Brain pericyte (primary cell): ENCODE data around the gene CDX1.

ENCODE experiments used
- DNase-seq: peaks from one replicate; pipeline ENCODE4 v3.0.0-alpha.2; 2012; ENCODE audit warnings: low read depth, low spot score

Gene CDX1

DNA sequence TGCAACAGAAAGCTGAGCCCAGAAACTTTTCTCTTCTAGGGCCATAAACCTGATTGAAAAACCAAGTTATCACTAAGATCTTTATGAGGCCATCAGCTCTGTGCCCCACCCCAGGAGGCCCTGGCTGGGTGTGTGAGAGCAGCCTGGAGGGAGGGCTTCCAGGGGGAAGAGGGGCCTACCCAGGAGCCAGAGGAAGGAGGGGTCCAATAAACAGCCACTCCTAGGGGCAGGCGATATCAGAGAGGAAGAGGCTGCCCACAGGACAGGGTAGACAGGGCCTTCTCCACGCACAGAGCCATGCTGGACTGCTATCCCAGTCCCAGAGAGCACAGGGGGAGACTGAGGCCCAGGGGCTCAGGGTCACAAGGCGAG lies 4.5 kb upstream of the CDX1 start:
- DNase-seq: no peak

DNA sequence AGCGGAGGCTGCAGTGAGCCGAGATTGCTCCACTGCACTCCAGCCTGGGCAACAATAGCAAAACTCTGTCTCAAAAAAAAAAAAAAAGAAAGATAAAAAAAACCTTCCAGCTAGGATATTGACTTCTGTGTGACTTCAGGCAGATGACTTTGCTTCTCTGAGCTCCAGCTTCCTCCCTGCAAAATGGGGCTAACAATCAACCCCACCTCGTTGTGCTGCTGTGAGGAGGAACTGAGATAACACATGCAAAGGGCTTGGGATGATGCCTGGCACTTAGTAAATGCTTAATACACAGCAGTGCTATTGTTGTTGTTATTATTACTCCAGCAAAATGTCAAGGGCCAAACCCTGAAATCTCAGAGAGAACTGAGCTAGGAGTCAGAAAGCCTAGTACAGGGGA lies 3.5 kb upstream of the CDX1 start:
- DNase-seq: no peak

DNA sequence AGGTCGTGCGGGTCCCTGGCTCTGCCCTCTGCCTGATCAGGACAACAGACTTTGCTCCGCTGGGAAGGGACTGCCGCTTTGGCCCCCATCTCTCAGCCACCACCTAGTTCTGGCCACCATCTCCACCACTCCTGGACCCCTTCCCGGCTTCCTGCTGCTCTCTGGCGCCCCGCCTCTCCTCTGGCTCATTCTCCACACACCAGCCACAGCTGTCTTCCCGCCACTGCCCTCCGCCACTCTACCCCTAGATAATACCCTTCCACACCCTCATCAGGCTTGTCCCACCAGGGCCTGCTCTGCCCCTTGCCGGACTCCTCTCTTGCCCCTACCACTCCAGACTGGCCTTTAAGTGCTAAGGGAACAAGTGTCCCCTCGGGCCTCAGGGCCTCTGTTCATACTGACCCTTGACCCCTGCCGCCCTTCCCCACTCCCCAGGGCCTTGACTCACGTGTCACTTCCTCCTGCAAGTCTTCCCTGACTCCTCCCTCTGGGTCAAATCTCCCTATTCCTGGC lies 3.0 kb upstream of the CDX1 start:
- no peak for DNase-seq

DNA sequence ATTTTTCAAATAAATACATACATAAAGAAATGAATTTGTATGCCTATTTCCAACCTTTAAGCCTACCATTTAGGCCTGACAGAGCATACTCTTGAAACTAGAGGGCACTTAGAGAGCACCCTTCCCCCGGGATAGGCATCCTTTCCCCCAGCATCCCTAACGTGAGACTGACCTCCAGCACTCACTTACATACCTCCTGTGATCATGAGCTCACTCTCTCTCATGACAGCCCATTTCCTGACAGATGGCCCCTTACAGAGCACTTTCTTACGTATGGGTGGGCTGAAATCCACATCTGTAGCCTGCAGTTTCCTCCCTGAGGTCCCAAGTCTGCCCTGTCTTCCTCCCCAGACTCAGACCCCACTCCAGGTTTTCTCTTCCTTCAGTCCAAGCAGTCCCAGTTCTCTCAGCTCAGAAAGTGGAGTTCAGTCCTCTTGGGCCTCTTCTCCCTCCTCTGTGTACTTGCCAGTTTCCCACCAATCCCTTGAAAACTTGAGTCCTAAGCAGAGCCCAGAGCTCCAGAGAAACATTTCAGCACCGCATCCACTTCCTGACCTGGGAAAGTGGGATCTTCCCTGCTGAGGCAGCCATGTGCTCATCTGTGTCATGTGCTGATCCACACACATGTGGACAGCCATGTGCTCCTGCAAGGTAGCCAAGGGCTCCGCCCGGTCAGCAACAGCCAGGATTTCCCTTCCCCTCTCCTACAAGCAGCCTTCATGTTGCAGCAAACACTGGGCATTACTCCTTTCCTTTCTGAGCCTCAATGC lies 2.2 kb upstream of the CDX1 start:
- DNase-seq: no peak

DNA sequence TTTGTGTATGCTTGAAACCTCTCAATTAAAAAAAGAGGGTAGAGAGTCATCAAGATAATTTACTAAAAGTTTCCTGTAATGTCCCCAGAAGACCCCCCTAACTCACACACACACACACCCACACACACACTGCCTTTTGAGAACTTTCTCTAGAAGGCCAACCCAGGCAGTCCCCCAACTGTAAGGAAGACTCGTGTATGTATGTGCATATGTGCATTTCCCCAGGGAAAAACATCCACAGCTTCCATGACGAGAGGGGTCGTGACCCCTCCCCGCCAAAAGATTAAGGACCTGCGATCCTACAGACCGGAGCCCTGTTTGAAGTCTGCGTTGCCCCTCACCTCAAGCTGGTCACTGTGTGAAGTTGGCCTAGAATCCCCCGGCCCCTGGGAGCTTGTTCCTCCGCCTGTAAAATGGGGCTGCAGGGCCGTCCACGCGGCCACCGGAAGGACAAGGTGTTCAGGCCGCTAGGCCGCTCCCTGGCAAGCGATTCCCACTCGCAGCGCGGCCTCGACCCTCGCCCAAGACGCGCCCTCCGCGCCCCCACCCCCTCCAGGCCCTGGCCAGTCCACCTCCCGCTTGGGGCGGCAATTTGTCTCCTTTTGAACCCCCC lies 435 bp upstream of the CDX1 start:
- DNase-seq: no peak

DNA sequence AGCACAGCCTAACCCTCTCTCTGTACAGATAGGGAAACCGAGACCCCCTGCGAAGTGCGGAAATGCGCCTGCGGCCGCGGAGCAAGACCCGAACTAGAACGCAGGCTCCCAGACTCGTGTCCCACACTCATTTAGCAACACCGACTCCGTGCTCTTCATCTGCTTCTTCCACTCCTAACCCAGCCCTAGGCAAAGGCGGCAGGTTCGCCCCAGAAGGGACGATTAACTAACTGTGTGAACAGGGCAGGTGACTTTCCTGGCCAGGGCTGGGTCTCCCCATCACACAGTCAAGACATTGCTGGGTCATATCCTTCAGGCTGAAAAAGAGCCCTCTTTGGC lies 903 bp downstream of the CDX1 start:
- DNase-seq: no peak

DNA sequence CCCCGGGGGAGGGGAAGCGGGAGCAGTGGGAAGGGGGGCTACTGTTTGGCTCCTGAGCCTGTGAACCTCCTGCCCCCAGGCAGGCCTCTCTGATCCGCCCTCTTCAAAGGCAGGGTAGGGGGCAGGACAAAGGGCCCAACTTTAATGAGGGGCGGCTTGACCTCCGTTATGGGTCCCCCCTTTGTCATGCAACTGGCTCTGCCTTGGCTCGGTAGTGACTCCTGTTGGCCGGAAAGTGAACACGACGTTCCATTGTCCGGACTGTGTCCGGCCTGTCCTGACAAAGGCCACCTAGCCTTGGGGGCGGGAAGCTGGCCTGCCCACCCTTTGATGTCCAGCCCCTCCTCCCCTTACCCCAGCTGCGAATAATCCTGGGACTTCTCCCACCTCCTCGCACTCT lies 1.3 kb downstream of the CDX1 start:
- no peak for DNase-seq

DNA sequence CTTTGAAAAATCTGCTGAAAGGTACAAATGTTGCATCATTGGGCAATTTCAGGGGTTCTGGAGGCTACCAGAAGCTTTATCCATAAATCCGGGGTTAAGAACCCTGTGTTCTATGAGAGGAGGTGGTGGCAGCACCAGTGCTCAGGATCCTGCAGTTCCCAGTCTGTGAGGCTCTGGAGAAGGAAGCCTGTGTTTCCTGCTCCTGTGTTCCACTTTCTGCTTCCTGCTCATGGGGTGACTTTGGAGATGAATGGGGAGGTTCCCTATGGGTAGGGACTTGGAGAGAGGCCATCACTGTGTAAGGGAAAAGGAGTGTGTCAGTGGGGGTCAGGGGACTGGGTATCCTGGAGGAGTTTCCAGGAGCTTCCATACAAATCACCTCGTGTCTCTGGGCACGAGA lies 2.3 kb downstream of the CDX1 start:
- DNase-seq: no peak

DNA sequence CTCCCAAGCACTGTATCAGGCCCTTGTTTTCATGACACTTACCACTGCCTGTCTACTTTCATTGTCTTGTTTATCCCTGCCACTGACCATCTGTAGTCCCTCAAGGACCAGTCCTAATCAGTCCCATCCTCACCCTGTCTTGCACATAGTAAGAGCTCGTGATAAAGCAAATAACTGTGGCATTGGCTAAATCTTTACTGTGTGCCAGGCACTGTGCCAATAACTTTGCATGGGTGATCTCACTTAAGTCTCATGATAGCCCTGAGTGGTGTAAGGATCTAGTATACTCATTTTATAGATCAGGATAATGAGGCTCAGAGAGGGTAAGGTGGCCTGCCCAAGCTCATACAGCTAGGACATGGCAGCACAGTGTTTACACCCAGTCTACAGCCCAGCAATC lies 5.6 kb downstream of the CDX1 start:
- DNase-seq: no peak

DNA sequence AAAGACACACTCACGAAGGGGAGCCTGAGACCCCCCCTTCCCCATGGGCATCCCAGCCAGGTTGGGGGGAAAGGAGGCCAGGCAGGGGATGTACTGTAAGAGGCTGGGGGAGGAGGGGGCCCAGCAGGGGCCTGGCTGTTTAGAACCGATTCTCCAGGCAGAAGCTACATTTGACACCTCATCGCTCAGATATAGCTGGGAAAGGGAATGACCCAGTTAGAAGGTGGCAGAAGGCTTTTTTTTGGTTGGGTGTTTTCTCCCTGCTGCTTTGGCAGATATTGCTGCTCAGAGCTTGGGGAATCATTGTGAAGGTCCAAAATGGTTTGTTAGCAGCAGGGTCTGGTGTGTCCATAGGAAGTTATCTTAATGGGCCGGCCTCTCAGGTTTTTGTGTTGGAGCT lies 6.0 kb downstream of the CDX1 start:
- DNase-seq: no peak

DNA sequence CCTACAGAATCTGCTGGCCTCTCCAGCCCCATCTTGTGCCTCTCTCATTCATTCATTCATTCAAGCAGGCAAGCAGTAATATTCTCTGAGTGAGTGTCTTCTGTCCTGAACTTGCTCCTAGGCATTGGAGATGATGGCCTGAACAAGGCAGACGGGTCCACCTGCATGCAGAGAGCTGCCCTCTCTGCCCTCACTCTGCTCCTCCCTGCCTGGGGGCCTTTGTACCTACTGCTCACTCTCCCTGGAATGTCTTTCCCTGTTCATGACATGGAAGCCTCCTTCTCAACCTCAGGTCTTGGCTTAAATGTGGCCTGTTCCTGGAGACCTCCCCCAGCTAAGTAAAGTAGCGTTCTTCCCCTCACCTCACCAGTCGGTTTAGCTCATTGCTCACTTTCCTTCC lies 6.6 kb downstream of the CDX1 start:
- DNase-seq: no peak

DNA sequence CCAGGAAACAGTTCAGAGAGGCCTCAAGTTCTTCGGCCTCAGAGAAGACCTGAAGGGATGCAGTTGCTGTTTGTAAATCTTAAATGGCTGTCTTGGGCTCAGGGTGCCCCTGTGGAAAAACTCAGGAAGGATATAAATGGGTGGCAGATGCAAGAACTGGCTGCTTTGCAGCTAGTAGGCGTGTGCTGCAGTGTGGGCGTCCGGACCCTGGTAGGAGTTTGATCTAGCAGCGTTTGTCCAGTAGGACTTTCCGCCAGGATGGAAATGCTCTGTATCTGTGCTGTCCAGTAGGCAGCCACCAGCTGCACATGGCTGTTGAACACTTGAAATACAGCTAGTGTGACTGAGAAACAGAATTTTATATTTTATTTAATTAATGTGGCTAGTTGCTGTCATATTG lies 7.7 kb downstream of the CDX1 start:
- no peak for DNase-seq

DNA sequence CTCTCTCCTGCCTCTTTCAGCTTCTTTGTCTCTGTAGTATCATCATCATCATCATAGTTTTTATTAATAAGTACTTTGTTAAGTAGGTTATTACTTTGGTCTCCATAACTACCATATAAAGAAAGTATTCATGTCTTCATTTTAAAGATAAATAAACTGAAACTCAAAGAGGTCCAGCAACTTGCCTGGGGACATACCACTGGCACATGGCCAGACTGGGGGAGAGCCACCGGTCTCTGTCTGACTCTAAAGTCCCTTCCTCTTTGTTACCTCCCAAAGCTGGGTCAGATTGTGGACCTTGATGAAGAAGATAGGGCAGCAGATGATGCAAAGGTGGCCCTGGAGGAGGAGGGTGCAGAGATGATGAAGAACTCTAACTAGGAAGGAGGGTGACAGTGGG lies 8.5 kb downstream of the CDX1 start:
- no peak for DNase-seq

DNA sequence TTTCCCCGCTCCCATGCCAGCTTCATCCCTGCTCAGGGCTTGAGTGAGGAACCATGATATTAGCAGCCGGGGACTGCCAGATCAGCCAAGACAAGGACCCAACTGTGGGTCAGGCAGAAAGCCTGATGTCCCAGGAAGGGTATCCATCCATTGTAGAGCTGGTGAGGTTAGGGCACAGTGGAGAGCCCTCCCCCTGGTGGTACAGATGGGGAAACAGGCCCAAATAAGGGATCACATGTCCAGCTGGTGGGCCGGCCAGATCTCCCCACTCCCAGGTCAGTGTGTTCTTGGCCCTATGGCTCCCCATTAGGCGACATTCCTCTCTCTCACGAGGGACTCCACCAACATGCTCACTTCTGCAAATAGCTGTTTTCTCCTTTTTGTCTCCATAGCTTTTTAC lies 9.0 kb downstream of the CDX1 start:
- no peak for DNase-seq

DNA sequence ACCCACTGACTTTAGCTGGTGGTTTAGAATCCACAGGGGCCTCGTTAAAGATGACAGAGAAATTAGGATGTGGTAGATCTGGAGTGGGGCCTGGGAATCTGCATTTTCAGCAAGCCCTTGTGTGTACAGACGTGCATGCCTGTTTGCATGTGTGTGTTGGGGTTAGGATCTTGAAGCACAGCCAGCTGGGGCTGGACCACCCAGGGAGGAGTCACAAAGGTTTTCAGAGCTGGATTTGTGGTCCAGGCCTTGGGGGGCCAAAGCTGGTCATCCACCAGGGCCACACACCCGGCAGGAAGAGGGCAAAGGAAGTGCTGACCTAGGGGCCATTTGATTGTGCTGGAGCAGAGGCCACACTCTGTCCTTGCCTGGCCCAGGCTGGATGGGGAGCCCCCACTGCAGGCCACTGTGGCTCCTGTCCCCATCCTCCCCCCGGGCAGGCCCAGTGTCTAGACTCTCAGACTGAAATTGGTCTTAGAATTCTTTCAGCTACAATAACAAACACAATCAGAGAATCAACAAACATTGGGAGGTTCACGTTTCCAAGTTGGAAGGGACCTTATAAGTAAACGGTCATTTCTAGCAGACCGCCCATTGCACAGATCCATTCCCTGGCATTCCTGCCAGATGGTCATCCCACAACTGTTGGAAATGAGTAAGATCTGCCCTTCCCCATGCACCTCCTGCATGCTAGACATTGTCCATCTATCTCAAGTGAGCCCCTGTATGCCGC lies 10.3 kb downstream of the CDX1 start:
- no peak for DNase-seq

DNA sequence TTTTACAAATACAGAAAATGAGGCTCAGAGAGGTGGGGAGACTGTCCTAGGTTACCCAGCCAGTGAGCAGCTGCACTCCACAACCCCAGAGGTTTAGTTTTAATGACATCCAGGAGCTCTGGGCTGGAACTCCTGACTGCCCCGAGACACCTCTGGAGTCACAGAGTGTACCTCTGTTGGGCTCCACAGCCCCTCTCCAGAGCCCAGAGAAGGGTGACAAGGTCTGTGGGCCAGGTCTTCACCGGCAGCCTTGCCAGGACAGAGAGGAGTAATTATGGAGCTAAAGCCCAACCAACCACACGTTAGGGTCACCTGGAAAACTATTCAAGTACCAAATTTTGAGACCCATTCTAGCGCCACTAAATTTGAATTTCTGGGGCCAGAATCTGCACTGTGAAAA lies 11.1 kb downstream of the CDX1 start:
- DNase-seq: no peak

DNA sequence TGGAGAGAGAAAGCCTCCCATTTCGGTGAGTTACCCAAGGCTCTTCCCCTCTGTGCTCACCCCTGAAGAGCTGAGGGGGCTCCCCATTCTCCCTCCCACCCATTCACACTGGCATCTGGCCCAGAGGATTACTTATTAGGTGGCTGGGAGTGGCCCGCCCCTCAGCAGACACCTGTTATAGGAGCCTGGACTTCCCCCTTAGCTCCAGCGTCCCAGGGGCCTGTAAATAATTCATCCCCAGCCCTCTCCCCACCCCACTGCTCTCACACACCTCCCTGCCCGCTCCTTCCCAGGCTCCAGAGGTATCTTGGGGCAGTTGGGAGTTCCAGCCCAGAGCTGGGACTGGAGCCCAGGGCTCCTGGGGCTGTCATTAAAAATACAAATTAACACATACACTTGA lies 11.7 kb downstream of the CDX1 start:
- no peak for DNase-seq

DNA sequence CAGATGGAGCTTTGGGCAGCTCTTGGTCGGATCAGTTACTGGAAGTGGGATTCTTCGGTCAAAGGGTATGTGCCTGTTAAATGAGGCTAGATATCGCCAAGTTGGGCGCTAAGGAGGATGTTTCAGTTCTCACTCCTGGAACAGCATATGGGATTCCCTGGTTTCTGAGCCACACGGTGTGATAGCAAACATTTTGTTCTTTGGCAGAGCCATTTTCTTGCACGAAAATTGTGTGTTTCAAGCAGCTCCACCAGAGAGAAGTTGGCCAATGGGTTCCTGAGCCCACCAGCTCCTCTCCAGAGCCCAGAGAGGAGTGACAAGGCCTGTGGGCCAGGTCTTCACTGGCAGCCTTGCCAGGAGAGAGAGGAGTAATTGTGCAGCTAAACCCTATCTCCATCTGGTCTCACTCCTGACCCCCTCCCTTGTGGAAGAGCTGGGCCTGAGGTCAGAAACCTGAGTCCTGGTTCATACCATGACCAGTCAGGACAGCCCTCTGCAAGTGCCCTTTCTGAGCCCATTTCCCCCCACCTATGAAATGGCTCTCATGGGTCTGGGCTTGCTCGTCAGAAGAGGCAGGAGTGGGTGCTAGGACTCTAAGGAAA lies 12.5 kb downstream of the CDX1 start:
- no peak for DNase-seq

DNA sequence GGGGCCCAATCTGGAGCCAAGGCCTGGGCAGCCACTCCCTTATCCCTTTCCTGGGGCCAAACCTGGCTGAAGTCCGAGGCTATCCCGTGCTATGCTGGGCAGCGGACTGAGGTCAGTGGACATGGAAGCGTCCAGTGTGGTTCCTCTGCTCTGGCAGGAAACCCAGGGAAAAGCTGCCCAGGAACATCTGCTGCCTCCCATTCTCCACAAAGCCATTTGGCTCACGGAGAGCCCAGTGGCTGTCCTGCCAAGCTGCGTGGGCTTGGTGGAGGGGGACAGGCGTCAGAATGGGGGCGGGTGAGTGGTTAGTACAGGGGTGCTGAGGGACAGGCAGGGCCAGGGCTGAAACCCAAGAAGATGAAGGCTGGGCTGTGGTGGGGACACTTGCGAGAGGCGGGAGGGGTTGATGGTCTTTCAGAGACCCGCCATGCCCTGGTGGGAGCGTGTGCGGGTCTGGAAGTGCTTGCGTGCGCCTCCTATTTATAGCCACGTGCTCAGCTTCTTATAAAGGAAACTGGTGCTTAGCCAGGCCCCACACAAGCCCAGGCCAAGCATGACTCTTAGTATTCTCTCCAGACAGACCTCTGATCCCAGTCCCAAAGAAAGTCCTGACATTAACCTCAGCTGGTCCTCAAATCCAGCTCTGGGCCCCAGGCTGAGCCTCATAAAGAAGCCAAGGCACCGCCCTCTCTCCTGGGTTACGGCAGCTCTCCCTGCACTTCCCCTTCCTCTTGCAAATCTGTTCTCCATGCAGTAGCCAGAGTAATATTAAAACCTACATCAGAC lies 13.9 kb downstream of the CDX1 start:
- DNase-seq: no peak

DNA sequence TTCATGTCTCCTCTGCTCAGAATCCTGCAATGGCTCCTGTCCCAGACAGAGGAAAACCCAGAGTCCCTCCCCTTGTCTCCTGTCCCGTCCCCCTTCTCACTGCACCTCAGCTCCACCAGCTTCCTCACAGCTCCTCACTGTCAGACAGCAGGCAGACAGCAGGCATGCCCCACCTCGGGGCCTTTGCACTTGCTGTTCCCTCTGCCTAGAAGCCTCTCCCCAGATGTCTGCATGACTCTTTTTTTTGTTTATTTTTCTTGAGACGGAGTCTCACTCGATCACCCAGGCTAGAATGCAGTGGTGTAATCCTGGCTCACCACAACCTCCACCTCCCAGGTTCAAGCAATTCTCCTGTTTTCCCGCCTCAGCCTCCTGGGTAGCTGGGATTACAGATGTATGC lies 14.4 kb downstream of the CDX1 start:
- no peak for DNase-seq

DNA sequence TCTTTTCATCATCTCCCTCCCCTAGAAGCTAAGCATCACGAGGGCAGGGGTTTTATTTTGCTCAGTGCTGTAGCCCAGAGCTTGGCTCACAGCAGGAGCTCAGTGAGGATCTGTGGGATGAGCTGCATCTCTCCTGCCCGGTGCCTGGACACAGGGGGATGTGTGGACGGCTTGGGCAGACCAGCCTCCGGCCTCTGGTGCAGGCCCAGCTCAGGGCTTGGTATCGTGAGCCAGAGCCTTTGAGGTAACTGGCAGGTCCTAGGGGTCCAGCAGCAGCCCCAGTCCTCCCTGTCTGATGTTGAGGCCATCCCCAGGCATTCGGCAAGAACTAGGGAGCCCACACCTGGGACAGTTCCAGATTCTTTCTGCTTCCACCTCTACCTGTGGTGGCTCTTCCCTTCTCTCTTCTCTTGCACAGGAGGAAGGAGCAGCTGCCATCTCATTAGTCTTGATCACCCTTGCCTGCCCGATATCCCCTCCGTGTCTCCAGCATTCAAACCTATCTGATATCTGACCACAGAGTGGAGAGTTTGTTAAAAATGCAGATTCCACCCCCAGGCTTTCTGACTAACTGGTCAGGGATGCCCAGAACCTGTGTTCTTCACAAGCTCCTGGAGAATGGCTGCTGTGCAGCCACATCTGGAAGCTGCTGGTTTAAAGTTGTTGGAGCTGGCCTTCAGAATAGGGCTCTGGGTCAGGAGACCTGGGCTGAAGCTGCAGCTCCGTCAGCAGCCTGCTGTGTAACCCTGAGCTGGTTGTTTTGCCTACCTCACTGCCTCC lies 15.4 kb downstream of the CDX1 start:
- DNase-seq: no peak
